SK-N-SH (cell line): ENCODE data around the gene CYP4F11.

Experiments used
- EP300 ChIP-seq, 2 experiments: IDR thresholded peaks; 2 replicates each; pipeline versions ENCODE4 v1.4.0 to v1.6.1; 2012; ENCODE audit warnings: borderline replicate concordance in 1 of 2, low read depth in 1 of 2, low read length in 1 of 2
- FOXM1 ChIP-seq: IDR thresholded peaks from 2 replicates; pipeline ENCODE4 v1.4.0; 2012; ENCODE audit warnings: low read depth, mild to moderate bottlenecking
- JUND ChIP-seq: IDR thresholded peaks from 2 replicates; pipeline ENCODE4 v1.4.0; 2012
- RAD21 ChIP-seq: IDR thresholded peaks from 2 replicates; pipeline ENCODE4 v1.6.1; 2012; ENCODE audit warnings: mild to moderate bottlenecking, low read length
- RXRA ChIP-seq: IDR thresholded peaks from 2 replicates; pipeline ENCODE4 v1.4.0; 2012; ENCODE audit warnings: low read depth, mild to moderate bottlenecking, borderline replicate concordance
- SIN3A ChIP-seq: IDR thresholded peaks from 2 replicates; pipeline ENCODE4 v1.6.1; 2012; ENCODE audit warnings: low read depth, mild to moderate bottlenecking, low read length, moderate library complexity, borderline replicate concordance
- SMC3 ChIP-seq: IDR thresholded peaks from 2 replicates; pipeline ENCODE4 v1.6.1; 2012; ENCODE audit warnings: low read depth, low read length, improper control_type of control experiment
- TAF1 ChIP-seq: IDR thresholded peaks from 2 replicates; pipeline ENCODE4 v1.6.1; 2012; ENCODE audit warnings: low read depth, mild to moderate bottlenecking, low read length, moderate library complexity, borderline replicate concordance
- USF2 ChIP-seq: fragments of 150-350 bp; IDR thresholded peaks from 2 replicates; pipeline ENCODE4 v1.6.1; 2017; ENCODE audit warnings: antibody characterized with exemption, low read length, low read depth, borderline replicate concordance
- TF ChIP-seq, protein P1 (sequence below): fragments of 200-600 bp; sonication (generic); IDR thresholded peaks from 2 replicates; pipeline ENCODE4 v1.6.1; 2017; ENCODE audit warnings: antibody characterized with exemption, mild to moderate bottlenecking, moderate library complexity
- TF ChIP-seq, protein P2 (sequence below): IDR thresholded peaks from 2 replicates; pipeline ENCODE4 v1.6.1; 2012; ENCODE audit warnings: mild to moderate bottlenecking, low read depth, low read length, moderate library complexity
- TF ChIP-seq, protein P3 (sequence below): IDR thresholded peaks from 2 replicates; pipeline ENCODE4 v1.4.0; 2012; ENCODE audit warnings: low read depth, borderline replicate concordance

GRCh38 chr19:15976836-15977689 lies 42.7 kb upstream of the CYP4F11 start:
- TF ChIP-seq, protein P1, sequence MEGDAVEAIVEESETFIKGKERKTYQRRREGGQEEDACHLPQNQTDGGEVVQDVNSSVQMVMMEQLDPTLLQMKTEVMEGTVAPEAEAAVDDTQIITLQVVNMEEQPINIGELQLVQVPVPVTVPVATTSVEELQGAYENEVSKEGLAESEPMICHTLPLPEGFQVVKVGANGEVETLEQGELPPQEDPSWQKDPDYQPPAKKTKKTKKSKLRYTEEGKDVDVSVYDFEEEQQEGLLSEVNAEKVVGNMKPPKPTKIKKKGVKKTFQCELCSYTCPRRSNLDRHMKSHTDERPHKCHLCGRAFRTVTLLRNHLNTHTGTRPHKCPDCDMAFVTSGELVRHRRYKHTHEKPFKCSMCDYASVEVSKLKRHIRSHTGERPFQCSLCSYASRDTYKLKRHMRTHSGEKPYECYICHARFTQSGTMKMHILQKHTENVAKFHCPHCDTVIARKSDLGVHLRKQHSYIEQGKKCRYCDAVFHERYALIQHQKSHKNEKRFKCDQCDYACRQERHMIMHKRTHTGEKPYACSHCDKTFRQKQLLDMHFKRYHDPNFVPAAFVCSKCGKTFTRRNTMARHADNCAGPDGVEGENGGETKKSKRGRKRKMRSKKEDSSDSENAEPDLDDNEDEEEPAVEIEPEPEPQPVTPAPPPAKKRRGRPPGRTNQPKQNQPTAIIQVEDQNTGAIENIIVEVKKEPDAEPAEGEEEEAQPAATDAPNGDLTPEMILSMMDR: no peak
- TF ChIP-seq JUND: no peak
- TF ChIP-seq USF2: no peak
- TF ChIP-seq, protein P2, sequence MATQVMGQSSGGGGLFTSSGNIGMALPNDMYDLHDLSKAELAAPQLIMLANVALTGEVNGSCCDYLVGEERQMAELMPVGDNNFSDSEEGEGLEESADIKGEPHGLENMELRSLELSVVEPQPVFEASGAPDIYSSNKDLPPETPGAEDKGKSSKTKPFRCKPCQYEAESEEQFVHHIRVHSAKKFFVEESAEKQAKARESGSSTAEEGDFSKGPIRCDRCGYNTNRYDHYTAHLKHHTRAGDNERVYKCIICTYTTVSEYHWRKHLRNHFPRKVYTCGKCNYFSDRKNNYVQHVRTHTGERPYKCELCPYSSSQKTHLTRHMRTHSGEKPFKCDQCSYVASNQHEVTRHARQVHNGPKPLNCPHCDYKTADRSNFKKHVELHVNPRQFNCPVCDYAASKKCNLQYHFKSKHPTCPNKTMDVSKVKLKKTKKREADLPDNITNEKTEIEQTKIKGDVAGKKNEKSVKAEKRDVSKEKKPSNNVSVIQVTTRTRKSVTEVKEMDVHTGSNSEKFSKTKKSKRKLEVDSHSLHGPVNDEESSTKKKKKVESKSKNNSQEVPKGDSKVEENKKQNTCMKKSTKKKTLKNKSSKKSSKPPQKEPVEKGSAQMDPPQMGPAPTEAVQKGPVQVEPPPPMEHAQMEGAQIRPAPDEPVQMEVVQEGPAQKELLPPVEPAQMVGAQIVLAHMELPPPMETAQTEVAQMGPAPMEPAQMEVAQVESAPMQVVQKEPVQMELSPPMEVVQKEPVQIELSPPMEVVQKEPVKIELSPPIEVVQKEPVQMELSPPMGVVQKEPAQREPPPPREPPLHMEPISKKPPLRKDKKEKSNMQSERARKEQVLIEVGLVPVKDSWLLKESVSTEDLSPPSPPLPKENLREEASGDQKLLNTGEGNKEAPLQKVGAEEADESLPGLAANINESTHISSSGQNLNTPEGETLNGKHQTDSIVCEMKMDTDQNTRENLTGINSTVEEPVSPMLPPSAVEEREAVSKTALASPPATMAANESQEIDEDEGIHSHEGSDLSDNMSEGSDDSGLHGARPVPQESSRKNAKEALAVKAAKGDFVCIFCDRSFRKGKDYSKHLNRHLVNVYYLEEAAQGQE: no peak
- no peak for TF ChIP-seq EP300 (IDR thresholded peaks at IDR 0.05; ENCODE audit: borderline replicate concordance in 1 of 2, low read depth in 1 of 2, low read length in 1 of 2)
- TF ChIP-seq FOXM1: no peak
- no peak for TF ChIP-seq RAD21
- no peak for TF ChIP-seq TAF1
- no peak for TF ChIP-seq RXRA
- no peak for TF ChIP-seq SIN3A
- TF ChIP-seq, protein P3, sequence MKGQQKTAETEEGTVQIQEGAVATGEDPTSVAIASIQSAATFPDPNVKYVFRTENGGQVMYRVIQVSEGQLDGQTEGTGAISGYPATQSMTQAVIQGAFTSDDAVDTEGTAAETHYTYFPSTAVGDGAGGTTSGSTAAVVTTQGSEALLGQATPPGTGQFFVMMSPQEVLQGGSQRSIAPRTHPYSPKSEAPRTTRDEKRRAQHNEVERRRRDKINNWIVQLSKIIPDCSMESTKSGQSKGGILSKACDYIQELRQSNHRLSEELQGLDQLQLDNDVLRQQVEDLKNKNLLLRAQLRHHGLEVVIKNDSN: no peak
- no peak for TF ChIP-seq SMC3
